Measurements from ENCODE around the gene FBXW9.
"Not testable (repeated sequence)": the region's sequence is repeated elsewhere in the genome, so short reads cannot be mapped to it uniquely, and the experiment has no call there.

FBXW9 gene

GRCh38 chr19:12698138-12698537, 1.7 kb upstream of the FBXW9 start:
- DNase-seq (ENCODE audit: low read depth), result no peak
- TF ChIP-seq, protein P1, sequence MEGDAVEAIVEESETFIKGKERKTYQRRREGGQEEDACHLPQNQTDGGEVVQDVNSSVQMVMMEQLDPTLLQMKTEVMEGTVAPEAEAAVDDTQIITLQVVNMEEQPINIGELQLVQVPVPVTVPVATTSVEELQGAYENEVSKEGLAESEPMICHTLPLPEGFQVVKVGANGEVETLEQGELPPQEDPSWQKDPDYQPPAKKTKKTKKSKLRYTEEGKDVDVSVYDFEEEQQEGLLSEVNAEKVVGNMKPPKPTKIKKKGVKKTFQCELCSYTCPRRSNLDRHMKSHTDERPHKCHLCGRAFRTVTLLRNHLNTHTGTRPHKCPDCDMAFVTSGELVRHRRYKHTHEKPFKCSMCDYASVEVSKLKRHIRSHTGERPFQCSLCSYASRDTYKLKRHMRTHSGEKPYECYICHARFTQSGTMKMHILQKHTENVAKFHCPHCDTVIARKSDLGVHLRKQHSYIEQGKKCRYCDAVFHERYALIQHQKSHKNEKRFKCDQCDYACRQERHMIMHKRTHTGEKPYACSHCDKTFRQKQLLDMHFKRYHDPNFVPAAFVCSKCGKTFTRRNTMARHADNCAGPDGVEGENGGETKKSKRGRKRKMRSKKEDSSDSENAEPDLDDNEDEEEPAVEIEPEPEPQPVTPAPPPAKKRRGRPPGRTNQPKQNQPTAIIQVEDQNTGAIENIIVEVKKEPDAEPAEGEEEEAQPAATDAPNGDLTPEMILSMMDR (conservative IDR thresholded peaks at IDR 0.05; ENCODE audit: low read depth, low read length), result no peak
- H3K4me3 ChIP-seq (ENCODE audit: low read depth, low read length), result no peak overlapping the region

DNA sequence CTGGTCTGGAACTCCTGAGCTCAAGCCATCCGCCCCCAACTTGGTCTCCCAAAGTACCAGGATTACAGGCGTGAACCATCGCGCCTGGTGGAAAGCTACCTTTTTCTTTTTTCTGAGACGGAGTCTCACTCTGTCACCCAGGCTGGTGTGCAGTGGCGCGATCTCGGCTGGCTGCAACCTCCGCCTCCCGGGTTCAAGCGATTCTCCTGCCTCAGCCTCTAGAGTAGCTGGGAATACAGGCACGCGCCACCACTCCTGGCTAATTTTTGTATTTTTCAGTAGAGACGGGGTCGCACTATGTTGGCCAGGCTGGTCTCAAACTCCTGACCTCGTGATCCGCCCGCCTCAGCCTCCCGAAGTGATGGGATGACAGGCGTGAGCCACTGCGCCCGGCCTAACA, 994 bp upstream of the FBXW9 start:
- not testable (repeated sequence) for H3K4me3 ChIP-seq (ENCODE audit: low read depth, low read length); DNase-seq (ENCODE audit: low read depth)

GRCh38 chr19:12695997-12696365, 450 bp downstream of the FBXW9 start:
- TF ChIP-seq, protein P1 (conservative IDR thresholded peaks at IDR 0.05; ENCODE audit: low read depth, low read length), result no peak
- peak overlapping the region; percentile 93 for H3K4me3 ChIP-seq (ENCODE audit: low read depth, low read length)
- no peak for DNase-seq (ENCODE audit: low read depth)

GRCh38 chr19:12695514-12695913, 917 bp downstream of the FBXW9 start:
- no peak for DNase-seq (ENCODE audit: low read depth)
- TF ChIP-seq, protein P1 (conservative IDR thresholded peaks at IDR 0.05; ENCODE audit: low read depth, low read length), result no peak
- H3K4me3 ChIP-seq (ENCODE audit: low read depth, low read length), result peak overlapping the region; percentile 93

GRCh38 chr19:12695096-12695495, 1.3 kb downstream of the FBXW9 start:
- TF ChIP-seq, protein P1 (conservative IDR thresholded peaks at IDR 0.05; ENCODE audit: low read depth, low read length), result no peak
- H3K4me3 ChIP-seq (ENCODE audit: low read depth, low read length), result no peak overlapping the region
- DNase-seq (ENCODE audit: low read depth), result no peak

GRCh38 chr19:12694641-12695040, 1.8 kb downstream of the FBXW9 start:
- TF ChIP-seq, protein P1 (conservative IDR thresholded peaks at IDR 0.05; ENCODE audit: low read depth, low read length), result no peak
- no peak overlapping the region for H3K4me3 ChIP-seq (ENCODE audit: low read depth, low read length)
- no peak for DNase-seq (ENCODE audit: low read depth)

GRCh38 chr19:12692960-12693359, 3.5 kb downstream of the FBXW9 start:
- TF ChIP-seq, protein P1 (conservative IDR thresholded peaks at IDR 0.05; ENCODE audit: low read depth, low read length), result no peak
- no peak overlapping the region for H3K4me3 ChIP-seq (ENCODE audit: low read depth, low read length)
- no peak for DNase-seq (ENCODE audit: low read depth)
